Keratinocyte (primary cell): ENCODE data around the gene MLIP.

Source experiments
- CTCF ChIP-seq, 3 experiments: IDR thresholded peaks in 1 of 3; conservative IDR thresholded peaks in 1 of 3; optimal IDR thresholded peaks in 1 of 3; 2 replicates in 2 of 3; 3 replicates in 1 of 3; pipeline versions ENCODE3 to v1.5.1; 2011; ENCODE audit warnings: low read length in 3 of 3, mild to moderate bottlenecking in 3 of 3, moderate library complexity in 2 of 3, control low read depth in 1 of 3, inconsistent platforms in 1 of 3; ENCODE audit not compliant: insufficient read depth in 2 of 3; ENCODE audit errors: extremely low read depth in 1 of 3
- EZH2 ChIP-seq: IDR thresholded peaks from one replicate; pipeline ENCODE4 v1.6.1; 2012; ENCODE audit warnings: inconsistent platforms, mild to moderate bottlenecking, low read length, moderate library complexity

GRCh38 chr6:54289426-54289825, 178.2 kb downstream of the MLIP start:
- TF ChIP-seq CTCF (optimal IDR thresholded peaks at IDR 0.05 in 1 of 3, IDR thresholded peaks at IDR 0.05 in 1 of 3, conservative IDR thresholded peaks at IDR 0.05 in 1 of 3; ENCODE audit: extremely low read depth in 1 of 3, insufficient read depth in 2 of 3, low read length in 3 of 3) (no peak), EZH2 (no peak)
